Mucosa of descending colon (tissue), 3 donors: ENCODE measurements around the gene MINDY3. TPM values are rescaled to one million over a fixed set of nuclear protein-coding genes. Genes with fewer than 3 reads are reported as not detected.
"Not testable (repeated sequence)": the region's sequence is repeated elsewhere in the genome, so short reads cannot be mapped to it uniquely, and the experiment has no call there.

Experiments
- ATAC-seq: fragments of 200-7000 bp; cut with Tn5 transposase; one replicate; pipeline ENCODE4 v1.9.1; 2020; ENCODE audit warnings: mild to moderate bottlenecking, moderate library complexity
- DNase-seq, 3 donors: peaks; one replicate each; pipeline ENCODE4 v3.0.0-alpha.2; 2020
- H3K36me3 ChIP-seq: fragments of 200-600 bp; one replicate; pipeline ENCODE4 v1.8.0; 2021; ENCODE audit warnings: low read depth, mild to moderate bottlenecking
- H3K4me1 ChIP-seq: fragments of 200-600 bp; one replicate; pipeline ENCODE4 v1.8.0; 2021; ENCODE audit warnings: low read depth, mild to moderate bottlenecking
- H3K4me3 ChIP-seq: fragments of 200-600 bp; one replicate; pipeline ENCODE4 v1.8.0; 2021; ENCODE audit warnings: mild to moderate bottlenecking
- H3K9me3 ChIP-seq: fragments of 200-600 bp; one replicate; pipeline ENCODE4 v1.8.0; 2021; ENCODE audit warnings: mild to moderate bottlenecking
- CTCF ChIP-seq: fragments of 200-600 bp; IDR thresholded peaks from one replicate; pipeline ENCODE4 v1.8.0; 2022; ENCODE audit warnings: antibody characterized with exemption, mild to moderate bottlenecking
- intact Hi-C, 2 donors: fragments of 100-400 bp; cut with DNase I in 1 of 2; cut with micrococcal nuclease in 1 of 2; formaldehyde crosslinking; loops; one replicate each; pipeline versions ENCODE4 v1.11.0 to v1.11.1; 2022; cut with DNase I, micrococcal nuclease
- total RNA-seq, 3 donors: library from RNA; stranded (reverse); fragmentation: NEBNext Ultra II Directional in 2 of 3; extraction: Animal tissue kit (Norgen Biotek cat#: 25700) in 2 of 3; gene quantifications; one replicate each; pipeline versions ENCODE4 v1.2.1 to v1.2.4, GENCODE V29; 2021 to 2023
- donor health status: DM: no; HTN: no; CAD: no; lungs with moderate emphysema.
- donor health status: DM: no; HTN: no; CAD: no.
- donor health status: DM: no; HTN: yes; CAD: no.

The MINDY3 gene
- total RNA-seq, 3 donors from 2014 or later: 20.2 to 36.4 (median 28.4) TPM

- Histone ChIP-seq H3K4me1 (no peaks in the 10 kb centered on the region), H3K4me3 (no peak overlapping the region), H3K36me3 (no peaks in the 10 kb centered on the region), H3K9me3 (no peaks in the 10 kb centered on the region)
- ATAC-seq: no peak
- TF ChIP-seq CTCF: no peak
- intact Hi-C loops: no loop called here
- DNase-seq: no peak
Observed at GRCh38 chr10:15782851-15783250, 77.5 kb downstream of the MINDY3 start.

- intact Hi-C loops: no loop called here
- TF ChIP-seq CTCF: no peak
- Histone ChIP-seq H3K36me3 (no peaks in the 10 kb centered on the region), H3K9me3 (peaks cover 3% of the 10 kb centered on the region), H3K4me1 (no peaks in the 10 kb centered on the region), H3K4me3 (no peak overlapping the region)
- ATAC-seq (no peak), DNase-seq (no peak)
Observed at GRCh38 chr10:15781381-15781960, 78.8 kb downstream of the MINDY3 start.

GRCh38 chr10:15780353-15781135 is 79.8 kb downstream of the MINDY3 start:
- no peaks in the 10 kb centered on the region for H3K4me1 ChIP-seq
- intact Hi-C loops: no loop called here
- ATAC-seq (no peak), DNase-seq (no peak)
- no peak for TF ChIP-seq CTCF
- H3K9me3 ChIP-seq: peaks cover 3% of the 10 kb centered on the region
- no peak overlapping the region for H3K4me3 ChIP-seq
- H3K36me3 ChIP-seq: no peaks in the 10 kb centered on the region

- ATAC-seq (no peak), DNase-seq (no peak)
- no peak for TF ChIP-seq CTCF
- Histone ChIP-seq H3K36me3 (no peaks in the 10 kb centered on the region), H3K4me3 (no peak overlapping the region), H3K4me1 (no peaks in the 10 kb centered on the region), H3K9me3 (peaks cover 3% of the 10 kb centered on the region)
- intact Hi-C loops: no loop called here
Observed at GRCh38 chr10:15775513-15775912, 84.8 kb downstream of the MINDY3 start.

GRCh38 chr10:15774534-15774933 is 85.8 kb downstream of the MINDY3 start:
- H3K9me3 ChIP-seq, H3K4me3 ChIP-seq, ATAC-seq, intact Hi-C loops, H3K36me3 ChIP-seq, H3K4me1 ChIP-seq, DNase-seq: not testable (repeated sequence)

GRCh38 chr10:15764892-15765454 is 95.3 kb downstream of the MINDY3 start:
- ATAC-seq (no peak), DNase-seq (no peak)
- TF ChIP-seq CTCF: no peak
- intact Hi-C loops: no loop called here
- Histone ChIP-seq H3K4me3 (no peak overlapping the region), H3K36me3 (no peaks in the 10 kb centered on the region), H3K4me1 (no peaks in the 10 kb centered on the region), H3K9me3 (no peaks in the 10 kb centered on the region)
